GM18517 (cell line): ENCODE measurements around the gene LRRC46.

Experiments used
- ATAC-seq: cut with Tn5 transposase; IDR thresholded peaks from one replicate; pipeline ENCODE4 v1.9.1; 2021; ENCODE audit warnings: mild to moderate bottlenecking, moderate library complexity; ENCODE audit not compliant: unreplicated experiment

Gene LRRC46

DNA sequence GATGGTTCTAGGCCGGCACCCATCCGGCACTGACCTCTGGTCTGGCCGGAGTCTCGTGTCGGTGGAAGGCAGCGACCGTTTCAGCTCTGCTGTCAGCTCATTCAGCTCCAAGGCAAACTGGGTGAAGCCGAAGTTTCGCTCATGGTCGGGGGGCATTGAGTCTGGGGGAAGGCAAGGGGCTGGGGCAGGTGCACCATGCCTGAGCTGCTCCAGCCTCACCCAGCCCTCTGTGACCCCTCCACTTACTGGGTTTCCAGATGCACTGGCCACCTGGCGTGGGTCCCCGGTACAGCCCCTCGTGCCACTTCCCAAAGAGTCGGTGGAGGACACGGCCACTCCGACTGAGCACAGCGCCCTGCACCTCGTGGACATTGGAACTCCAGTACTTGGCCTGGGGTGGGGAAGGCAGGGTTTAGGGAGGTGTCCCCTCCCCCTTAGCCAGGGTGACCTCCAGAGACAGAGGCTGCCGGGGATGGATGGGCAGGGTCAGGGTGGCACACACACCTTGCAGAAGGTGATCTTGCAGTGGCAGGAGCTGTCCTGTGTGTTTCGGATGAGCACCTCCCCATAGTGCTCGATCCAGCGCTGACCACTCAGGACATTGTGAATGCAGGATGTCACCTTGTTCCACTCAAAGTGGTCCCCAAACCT is 22.5 kb upstream of the LRRC46 start:
- no peak for ATAC-seq

DNA sequence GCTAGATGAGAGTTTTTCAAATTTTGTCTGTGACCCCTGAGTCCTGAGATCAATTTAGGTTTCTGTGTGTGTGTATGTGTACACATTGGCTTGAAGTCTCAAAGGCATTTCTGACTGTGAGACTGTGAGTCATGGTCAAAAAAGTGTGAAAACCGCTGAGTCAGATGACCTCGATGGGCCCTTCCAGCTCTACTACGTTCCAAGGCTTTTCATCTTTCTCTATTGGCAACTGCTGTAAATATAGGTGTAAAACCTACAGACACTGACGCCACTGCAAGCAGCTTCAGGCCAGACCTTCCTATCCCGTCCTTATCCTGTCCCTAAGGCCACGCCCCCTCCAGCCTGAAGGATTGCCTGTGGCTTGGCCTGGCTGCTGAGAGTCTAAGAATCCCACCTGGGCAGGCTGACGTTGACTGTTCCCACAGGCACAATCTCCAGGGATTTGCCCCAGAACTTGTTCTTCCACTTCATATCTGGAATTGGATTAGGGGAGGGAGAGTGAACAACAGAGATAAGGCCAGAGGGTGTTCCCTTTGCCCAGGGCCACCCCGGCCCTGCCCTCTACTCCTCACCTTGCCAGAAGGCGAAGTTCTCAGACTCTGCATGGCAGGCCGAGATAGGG is 21.2 kb upstream of the LRRC46 start:
- no peak for ATAC-seq

DNA sequence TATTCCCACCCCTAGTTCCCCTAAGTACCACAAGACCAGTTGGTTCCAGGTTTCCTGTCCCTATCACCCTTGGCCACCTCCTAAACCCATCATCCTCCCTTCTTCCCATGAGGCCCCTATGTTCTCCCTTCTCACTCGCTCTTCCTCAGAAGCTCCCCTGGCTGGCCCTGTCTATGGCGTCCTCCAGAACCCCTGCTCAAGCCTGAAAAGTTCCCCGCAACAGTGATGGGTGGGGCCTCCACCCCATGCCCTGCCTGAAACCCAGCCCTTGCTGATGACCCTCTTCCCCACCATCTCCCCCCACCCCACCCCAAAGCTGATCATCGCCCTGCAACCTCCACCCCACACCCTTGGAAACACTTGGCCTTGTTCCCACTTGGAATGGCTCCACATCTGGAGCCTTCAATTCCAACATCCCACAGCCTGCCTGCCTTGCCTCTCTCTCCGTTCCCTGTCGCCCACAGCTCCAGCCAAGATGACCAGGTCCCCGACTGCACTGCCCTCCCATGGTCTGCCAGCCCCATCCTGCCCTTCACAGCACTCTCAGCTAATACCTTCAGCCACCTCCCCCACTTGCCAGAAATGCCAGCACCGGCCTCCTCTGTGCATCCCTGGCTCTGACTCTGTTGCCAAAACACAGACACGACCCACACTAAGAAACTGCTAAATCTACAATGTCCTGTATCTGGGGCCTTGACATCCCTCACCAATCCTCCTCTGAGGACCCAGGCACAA is 20.4 kb upstream of the LRRC46 start:
- ATAC-seq: no peak

DNA sequence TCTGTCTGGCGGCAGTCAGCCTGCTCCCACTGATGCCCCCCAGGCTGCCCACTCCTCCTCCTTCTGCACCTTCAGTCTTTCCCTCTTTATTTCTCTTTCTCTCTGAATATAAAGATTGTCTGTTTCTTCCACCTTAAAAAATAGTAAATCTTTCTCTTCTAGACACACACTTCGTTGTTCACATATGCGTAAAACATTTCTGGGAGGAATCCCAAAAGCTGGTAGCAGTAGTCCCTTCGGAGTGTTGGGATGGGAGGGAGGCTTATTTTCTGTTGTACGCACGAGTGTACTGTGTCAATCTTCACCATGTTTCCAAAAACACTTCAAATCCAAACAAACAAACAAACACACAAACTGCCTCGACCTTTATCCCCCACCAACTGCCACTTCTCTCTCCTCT is 19.8 kb upstream of the LRRC46 start:
- ATAC-seq: no peak

DNA sequence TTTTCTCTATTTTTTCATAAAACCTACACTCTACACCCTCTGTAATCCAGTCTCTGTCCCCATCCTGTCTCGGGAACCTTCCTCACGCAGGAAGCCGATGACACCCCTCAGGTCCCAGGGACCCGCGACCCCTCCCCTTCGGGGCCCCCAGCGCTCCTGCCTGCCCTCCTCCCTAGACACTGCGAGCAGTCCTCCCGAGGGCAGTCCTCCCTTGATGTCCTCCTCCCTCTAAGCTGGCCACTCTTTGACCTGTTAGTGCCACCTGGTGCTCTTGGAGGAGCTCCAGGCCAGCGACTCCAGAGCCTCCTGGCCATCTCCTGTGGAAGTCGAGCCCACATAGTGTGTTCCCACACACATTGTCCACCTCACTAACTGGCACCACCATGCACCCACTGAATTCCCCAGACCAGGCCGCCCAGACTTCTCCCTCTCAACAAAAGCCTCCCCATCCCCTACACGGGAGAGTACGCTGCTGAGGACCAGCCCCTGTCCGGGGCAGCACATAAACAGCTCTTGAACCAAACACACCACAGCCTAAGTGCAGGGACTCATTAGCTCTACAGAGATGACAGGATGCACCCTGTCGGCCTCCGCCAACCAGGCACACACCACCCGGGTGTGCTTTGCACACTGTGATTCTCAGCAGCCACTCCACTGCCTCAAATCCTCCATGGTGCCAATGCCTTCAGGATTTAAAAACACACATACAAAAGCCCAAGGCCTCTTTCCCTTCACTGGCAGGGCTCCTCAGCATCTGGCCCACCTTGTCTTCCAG is 19.1 kb upstream of the LRRC46 start:
- ATAC-seq: no peak

DNA sequence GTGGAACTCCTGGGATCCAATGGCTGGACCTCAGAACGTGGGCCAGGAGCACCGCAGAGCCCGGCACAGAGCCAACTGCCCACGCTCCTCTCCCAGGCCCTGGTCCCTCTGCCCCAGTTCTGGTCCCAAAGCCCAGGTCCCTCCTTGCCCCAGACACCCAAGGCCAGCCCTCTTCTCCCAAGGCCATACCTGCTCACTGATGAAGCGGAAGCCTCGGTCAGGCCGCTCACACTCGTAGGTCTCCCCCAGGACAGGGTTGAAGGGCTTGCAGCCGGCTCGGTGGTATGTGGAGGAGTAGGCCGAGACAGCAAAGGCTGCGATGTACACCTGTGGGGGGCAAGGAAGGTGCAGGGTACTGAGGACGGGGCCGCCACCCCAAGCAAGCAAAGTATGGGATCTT is 18.4 kb upstream of the LRRC46 start:
- ATAC-seq: no peak

DNA sequence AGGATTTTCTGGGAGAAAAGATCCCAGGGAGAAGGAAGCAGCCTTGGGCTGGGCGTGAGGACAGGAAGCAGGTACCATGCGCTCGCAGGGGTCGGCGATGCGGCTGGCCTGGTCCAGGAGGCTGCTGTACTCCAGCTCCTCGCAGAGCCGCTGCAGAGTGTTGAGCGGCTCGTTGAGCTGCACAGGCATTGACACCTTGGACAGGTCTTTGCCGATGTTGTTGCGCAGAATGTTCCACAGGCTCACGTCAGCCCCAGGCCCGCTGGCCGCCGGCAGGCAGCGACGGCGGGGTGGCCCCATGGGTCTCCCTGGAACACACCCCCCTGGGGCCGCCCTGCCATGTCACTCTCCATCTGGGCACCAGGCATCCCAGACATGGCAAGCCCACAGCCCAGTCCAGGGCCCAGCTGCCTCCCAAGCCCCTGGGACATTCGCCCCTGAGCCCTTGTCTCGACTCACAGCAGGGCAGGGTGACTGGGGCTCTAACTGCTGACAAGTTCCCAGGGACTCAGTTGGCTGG is 17.9 kb upstream of the LRRC46 start:
- no peak for ATAC-seq

DNA sequence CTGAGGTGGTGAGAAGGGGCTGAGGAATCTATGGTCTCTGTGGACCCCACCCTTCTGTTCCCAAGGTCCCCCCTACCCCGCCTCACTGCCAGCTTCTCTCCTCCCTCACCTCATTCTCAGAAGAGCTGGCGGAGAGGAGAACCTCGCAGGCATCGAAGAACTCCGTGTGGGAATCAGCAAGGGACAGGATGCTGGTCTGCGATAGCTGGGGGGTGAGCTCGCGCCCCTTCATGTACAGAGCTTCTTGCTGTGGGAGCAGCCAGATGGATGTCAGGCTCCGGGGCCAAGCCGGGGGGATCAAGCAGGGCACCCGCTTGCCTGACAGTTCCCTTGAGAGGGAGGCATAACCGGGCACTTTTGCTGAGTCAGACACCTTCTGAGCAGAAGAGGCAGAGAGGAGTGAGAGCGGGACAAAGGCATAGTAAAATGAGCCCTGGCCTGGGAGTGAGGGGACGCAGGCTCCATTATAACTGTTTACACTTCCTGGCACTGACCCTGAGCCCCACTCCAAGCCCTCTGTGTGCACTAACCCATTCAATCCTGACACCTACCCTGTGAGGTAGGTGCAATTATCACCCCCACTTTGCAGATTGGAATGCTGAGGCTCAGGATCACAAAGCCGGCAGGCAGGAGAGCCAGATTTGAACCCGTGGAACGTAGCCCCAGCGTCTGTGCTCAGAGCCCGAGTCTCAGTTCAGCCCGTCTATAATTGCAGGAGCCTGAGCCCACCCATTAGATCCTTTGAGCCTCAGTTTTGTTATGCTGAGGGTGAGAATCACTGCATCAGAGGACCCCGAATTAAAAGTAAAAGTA is 16.2 kb upstream of the LRRC46 start:
- ATAC-seq: no peak

DNA sequence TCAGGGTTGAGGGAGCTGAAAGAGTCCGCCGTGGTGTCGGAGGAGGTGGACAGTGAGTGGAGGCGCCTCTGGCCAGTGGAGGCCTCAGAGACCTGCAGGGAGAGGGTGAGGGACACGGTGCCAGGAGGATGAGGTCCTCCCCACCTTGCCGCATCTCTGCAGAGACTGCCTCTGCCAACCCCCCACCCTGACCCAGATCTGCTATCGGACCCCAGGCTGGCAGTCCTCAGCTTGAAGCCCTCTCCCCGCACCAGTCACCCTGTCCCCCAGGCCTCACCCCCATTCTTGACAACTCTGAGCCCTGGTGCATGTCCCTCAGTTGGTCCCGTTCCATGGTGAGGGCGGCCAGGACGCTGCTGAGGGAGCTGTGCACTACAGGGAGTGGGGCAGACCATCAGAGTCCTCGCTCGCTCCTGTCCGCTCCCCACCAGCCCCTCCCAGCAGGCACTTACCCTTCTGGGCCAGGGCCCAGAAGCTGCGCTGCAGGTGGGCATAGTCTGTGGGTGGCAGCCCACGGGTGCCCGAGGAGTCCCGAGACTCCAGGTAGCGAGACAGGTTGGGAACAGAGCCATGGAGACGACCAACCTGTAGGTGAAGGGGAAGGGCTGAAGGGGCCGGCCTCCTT is 15.2 kb upstream of the LRRC46 start:
- no peak for ATAC-seq

DNA sequence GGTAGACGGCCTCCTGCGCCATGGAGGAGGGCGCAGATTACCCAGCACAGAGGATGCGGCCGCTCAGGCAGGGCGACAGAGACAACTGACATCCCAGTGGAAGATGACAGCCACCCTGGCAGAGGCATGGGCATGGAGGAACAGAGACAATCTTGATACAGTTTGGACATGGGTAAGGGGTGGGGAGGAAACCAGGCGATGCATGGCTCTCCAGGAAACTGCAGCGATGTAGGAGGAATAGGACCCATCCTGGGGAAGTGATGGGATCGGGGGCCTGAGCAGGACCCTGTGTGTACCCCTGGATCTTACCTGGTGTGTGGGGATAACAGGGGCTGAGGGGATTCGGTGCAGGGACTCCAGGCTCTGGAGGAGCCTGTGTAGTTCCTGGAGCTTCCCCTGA is 14.5 kb upstream of the LRRC46 start:
- no peak for ATAC-seq

DNA sequence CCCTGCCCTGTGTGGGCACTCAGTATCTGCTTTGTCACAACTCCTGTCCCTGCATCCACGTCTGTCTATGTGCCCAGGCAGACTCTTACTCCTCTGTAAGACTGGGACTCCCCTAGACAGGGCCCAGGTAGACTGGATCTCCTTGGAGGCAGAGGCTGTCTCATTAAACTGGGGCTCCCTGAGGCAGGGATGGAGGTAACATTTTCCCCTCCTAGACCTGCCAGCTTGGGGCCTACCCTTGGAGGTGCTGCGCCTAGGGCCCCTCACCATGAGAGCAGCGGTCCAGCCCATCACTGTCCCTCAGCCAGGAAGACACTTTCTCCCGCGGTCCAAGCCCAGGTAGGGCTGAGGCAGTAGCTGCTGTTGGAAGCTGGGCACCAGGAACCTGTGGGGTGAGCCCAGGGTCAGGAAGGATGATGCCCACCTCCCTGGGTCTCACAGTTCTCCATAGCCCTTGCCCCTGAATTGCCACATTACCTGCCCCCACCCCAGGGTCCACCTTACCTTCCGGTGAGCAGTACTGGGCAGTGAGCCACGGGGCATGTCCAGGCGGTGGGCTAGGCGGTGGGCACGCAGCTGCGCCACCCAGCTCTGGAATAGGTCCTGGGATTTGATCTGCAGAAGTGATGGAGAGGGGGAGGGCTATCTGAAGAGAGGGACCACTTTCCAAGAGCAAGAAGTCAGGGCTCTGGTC is 13.3 kb upstream of the LRRC46 start:
- ATAC-seq: no peak

DNA sequence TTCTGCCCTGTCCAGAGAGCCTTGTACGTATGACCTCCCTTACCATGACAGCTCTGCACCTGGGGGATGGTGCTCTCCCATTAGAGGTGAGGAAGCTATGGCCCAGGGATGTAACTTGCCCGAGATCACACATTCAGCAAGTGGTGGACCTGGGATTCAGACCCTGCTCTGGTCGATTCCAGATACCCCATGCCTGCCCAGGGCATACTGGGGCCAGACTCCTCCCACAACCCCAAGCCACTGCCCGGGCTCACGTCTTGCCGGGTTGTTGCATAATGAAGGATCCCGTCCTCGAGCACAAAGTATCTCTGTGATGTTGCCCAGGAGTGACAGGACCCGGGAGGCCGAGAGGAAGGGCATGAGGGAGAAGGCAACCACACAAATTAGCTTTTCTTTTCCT is 12.0 kb upstream of the LRRC46 start:
- ATAC-seq: no peak

DNA sequence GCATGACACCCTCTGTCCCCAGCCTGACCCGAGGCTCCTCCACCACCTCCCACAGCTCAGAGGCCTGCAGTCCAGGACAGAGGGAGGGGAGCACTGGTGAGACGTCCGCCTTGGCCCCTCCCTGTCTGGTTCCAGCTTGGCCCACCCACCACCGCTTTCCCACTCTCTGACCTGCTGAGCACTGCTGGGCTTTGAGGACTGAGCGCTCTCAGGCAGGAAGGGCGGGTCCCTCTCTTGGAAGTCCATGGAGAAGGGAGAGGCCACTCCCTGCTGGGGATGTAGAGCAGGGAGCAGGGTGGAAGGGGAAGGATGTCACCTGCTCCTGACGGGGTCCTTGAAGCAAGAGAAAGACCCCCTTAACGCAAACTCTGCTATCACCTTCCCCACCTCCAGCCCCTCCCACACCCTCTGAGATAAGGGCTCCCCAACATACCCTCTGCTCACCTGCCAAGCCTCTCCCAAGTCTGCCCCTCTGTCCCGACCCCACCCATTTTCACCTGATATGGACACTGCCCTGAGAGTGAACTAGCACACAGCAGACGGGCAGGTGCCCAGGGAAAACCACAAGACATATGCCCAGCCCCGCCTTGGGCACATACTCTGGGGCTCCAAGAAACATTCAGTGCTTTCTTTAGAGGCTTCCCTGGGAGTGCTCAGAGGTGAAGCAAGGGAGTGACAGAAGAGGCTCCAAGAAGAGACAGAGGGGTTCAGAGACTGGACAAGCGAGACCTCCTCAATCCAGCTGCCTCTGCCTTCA is 11.3 kb upstream of the LRRC46 start:
- no peak for ATAC-seq

DNA sequence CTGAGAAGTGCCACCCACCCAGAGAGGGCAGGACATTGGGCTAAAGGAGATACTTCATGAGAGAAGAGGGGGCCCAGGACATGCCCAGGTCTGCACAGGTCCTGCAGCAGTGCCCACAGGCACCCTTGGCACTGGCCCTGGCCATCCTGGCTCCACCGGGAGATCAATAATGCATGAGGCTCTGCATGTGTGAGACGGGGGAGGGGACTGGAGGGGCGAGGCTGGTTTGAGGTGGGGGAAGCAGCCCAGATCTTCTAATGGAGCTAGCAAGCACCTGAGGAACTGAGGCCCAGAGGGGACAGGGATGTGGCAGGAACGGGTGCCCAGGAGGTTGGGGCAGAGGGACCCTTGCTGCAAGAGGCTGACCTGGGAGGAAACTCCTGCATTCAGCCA is 10.4 kb upstream of the LRRC46 start:
- ATAC-seq: no peak

DNA sequence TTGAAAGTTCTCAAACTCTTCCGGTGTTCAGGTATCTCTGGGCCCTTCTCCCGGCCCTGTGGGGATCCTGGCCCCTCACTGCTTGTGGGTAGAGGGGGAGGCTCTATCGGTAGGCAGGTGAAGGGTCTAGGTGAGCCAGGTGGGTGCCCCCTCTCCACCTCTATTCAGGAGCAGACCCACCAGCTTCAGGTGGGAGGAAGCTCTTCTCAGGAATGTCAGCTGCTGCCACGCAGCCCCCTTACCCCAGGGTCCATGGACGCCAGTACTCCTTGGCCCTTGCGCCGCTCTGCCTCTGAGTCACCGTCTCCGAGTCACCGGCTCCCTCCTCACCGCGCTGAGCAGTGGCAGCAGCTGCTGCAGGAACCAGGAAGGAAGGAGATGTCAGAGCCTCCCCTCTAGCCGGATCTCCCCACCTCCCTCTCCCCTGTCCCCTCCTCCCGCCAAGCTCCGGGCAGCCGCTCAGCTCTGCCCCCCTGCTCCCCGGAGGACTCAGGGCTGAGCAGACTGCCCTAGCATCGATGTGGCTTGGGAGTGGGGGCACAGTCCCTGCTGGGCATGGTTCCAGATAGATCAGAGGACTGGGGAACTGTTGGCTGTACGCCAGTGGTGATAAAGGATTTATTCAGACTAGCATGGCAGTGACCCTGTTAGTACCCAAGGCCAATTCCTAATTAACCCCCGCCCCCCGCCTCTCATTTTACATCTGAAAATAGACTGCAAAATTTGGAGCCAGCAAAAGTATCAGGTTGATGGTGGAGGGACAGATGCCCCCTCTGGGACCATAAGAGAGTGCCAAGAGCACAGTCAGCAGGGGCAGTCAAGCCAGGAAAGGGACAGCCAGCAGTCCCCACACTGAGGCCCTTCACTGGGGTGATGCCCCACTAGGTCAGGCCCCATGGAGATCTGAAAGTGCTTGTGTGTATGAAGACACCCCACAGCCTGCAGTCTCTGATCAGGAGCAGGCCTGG is 9.8 kb upstream of the LRRC46 start, which contains the start of gene OSBPL7:
Gene OSBPL7 (minus strand): TSS at position 371 of the 968 bp plus-strand sequence. CDS start 1,516 bp downstream, outside the sequence.
- peak; percentile 53 for ATAC-seq

DNA sequence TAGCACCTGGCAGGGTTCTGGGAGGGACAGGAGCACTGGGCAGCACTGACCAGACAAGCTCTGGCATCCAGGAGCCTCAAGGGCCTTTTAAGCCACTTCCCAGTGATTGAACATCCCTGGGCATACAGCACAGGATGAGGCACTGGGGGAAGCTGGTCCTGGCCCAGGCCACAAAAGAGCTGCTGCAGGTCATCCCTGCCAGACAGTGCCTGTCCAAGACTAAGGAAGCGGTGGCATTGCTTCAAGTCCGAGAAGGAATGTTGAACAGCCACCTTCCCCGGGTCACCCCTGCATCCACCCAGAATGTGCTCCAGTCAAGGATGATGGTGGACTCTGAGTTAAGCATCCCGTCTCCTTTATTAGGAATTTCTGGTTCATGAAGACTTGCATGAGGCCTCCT is 8.7 kb upstream of the LRRC46 start:
- ATAC-seq: no peak

DNA sequence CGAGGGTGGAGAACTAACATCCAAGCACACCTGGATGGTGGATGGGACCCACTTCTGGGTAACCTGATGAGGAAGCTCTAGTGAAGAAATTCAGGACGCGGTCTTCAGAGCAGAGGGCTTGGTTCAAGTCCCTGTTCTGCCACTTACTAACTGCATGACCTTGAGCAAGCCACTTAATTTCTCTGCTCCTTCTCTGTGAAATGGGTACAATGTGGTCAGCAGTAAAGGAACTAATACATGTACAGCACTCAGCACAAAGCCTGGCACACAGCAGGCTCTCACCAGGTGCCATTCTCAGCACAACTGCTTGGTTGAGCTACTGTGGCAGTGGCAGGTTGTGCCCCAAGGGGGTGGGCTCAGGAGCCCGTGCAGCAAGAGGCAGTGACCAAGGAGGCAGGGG is 8.0 kb upstream of the LRRC46 start:
- ATAC-seq: no peak
